GM12801 (cell line): Measurements from ENCODE around the gene PSMD5.

Experiments
- CTCF ChIP-seq: IDR thresholded peaks from one replicate; pipeline ENCODE4 v1.5.1; 2011; ENCODE audit warnings: control low read depth; ENCODE audit not compliant: insufficient read length; ENCODE audit errors: extremely low read depth

The PSMD5 gene

GRCh38 chr9:120859361-120859760, 16.6 kb upstream of the PSMD5 start:
- no peak for TF ChIP-seq CTCF

- TF ChIP-seq CTCF: no peak
Observed at GRCh38 chr9:120857902-120858301, 15.2 kb upstream of the PSMD5 start.

- TF ChIP-seq CTCF: no peak
Observed at GRCh38 chr9:120857481-120857880, 14.8 kb upstream of the PSMD5 start.

GRCh38 chr9:120856700-120857099, 14.0 kb upstream of the PSMD5 start:
- TF ChIP-seq CTCF: no peak

- no peak for TF ChIP-seq CTCF
Observed at GRCh38 chr9:120855827-120856670, 13.3 kb upstream of the PSMD5 start.

GRCh38 chr9:120854596-120855327, 12.0 kb upstream of the PSMD5 start:
- no peak for TF ChIP-seq CTCF

- no peak for TF ChIP-seq CTCF
Observed at GRCh38 chr9:120853198-120853597, 10.5 kb upstream of the PSMD5 start.
